ENCODE measurements around the gene RSPH10B.
"Not testable (repeated sequence)": the region's sequence is repeated elsewhere in the genome, so short reads cannot be mapped to it uniquely, and the experiment has no call there.

The RSPH10B gene

GRCh38 chr7:6008668-6009611 is 38.5 kb upstream of the RSPH10B start, which contains the start of the genes AIMP2 and PMS2:
TSS of gene AIMP2 (plus strand) at chr7:6009272. CDS start at chr7:6009364, 92 bp downstream.
TSS of gene PMS2 (minus strand) at chr7:6009049. CDS start at chr7:6009019, 30 bp downstream.
- Histone ChIP-seq H3K27ac (peak within 1 kb of the TSS; percentile 86), H3K36me3 (replicated peaks) (peaks cover 3% of the 10 kb centered on the region), H3K27me3 (replicated peaks) (no peaks in the 10 kb centered on the region), H3K4me3 (ENCODE audit: low read depth, low read length) (peak within 1 kb of the TSS; percentile 88)
- peak; percentile 23 for TF ChIP-seq CTCF (IDR thresholded peaks at IDR 0.05; ENCODE audit: low read depth, low read length, missing control alignments)
- in situ Hi-C loops (cut with HindIII; ENCODE audit: low pct_ligation_motif_present, low sequenced_read_pairs) = no loop called here
- peak; percentile 98 for DNase-seq

- in situ Hi-C loops (cut with HindIII; ENCODE audit: low pct_ligation_motif_present, low sequenced_read_pairs); H3K36me3 ChIP-seq (replicated peaks); DNase-seq; H3K27me3 ChIP-seq (replicated peaks): not testable (repeated sequence)
- H3K4me3 ChIP-seq (ENCODE audit: low read depth, low read length) = peak overlapping the region; percentile 88
- H3K27ac ChIP-seq = peak overlapping the region; percentile 86
These were observed 37.5 kb upstream of the RSPH10B start for GRCh38 chr7:6007835-6008590.

- H3K36me3 ChIP-seq (replicated peaks) = peaks cover 6% of the 10 kb centered on the region
- DNase-seq = no peak
- in situ Hi-C loops (cut with HindIII; ENCODE audit: low pct_ligation_motif_present, low sequenced_read_pairs) = no loop called here
- no peak overlapping the region for H3K27ac ChIP-seq
- H3K27me3 ChIP-seq (replicated peaks) = no peaks in the 10 kb centered on the region
- H3K4me3 ChIP-seq (ENCODE audit: low read depth, low read length) = no peak overlapping the region
- no peak for TF ChIP-seq CTCF (IDR thresholded peaks at IDR 0.05; ENCODE audit: low read depth, low read length, missing control alignments)
These were observed 36.9 kb upstream of the RSPH10B start for GRCh38 chr7:6007386-6007785.

- H3K4me3 ChIP-seq (ENCODE audit: low read depth, low read length) = no peak overlapping the region
- TF ChIP-seq CTCF (IDR thresholded peaks at IDR 0.05; ENCODE audit: low read depth, low read length, missing control alignments) = peak; percentile 75
- in situ Hi-C loops (cut with HindIII; ENCODE audit: low pct_ligation_motif_present, low sequenced_read_pairs) = no loop called here
- no peak overlapping the region for H3K27ac ChIP-seq
- DNase-seq = peak; percentile 43
- H3K36me3 ChIP-seq (replicated peaks) = peaks cover 17% of the 10 kb centered on the region
- H3K27me3 ChIP-seq (replicated peaks) = no peaks in the 10 kb centered on the region
These were observed 26.8 kb upstream of the RSPH10B start for GRCh38 chr7:5997210-5997808.

GRCh38 chr7:5987061-5987460 is 16.6 kb upstream of the RSPH10B start:
- in situ Hi-C loops (cut with HindIII; ENCODE audit: low pct_ligation_motif_present, low sequenced_read_pairs); H3K27ac ChIP-seq; H3K27me3 ChIP-seq (replicated peaks); H3K4me3 ChIP-seq (ENCODE audit: low read depth, low read length); DNase-seq: not testable (repeated sequence)
- H3K36me3 ChIP-seq (replicated peaks) = peaks cover 12% of the 10 kb centered on the region

GRCh38 chr7:5979680-5980314 is 9.3 kb upstream of the RSPH10B start:
- H3K27me3 ChIP-seq (replicated peaks); H3K36me3 ChIP-seq (replicated peaks); DNase-seq; in situ Hi-C loops (cut with HindIII; ENCODE audit: low pct_ligation_motif_present, low sequenced_read_pairs); H3K27ac ChIP-seq; H3K4me3 ChIP-seq (ENCODE audit: low read depth, low read length): not testable (repeated sequence)

- in situ Hi-C loops (cut with HindIII; ENCODE audit: low pct_ligation_motif_present, low sequenced_read_pairs); H3K27me3 ChIP-seq (replicated peaks); H3K27ac ChIP-seq; DNase-seq; H3K36me3 ChIP-seq (replicated peaks); H3K4me3 ChIP-seq (ENCODE audit: low read depth, low read length): not testable (repeated sequence)
These were observed 3.1 kb upstream of the RSPH10B start for GRCh38 chr7:5973580-5973979.

- H3K27ac ChIP-seq; in situ Hi-C loops (cut with HindIII; ENCODE audit: low pct_ligation_motif_present, low sequenced_read_pairs); H3K27me3 ChIP-seq (replicated peaks); H3K4me3 ChIP-seq (ENCODE audit: low read depth, low read length); DNase-seq; H3K36me3 ChIP-seq (replicated peaks): not testable (repeated sequence)
These were observed 6.7 kb downstream of the RSPH10B start for GRCh38 chr7:5963810-5964209.

- H3K4me3 ChIP-seq (ENCODE audit: low read depth, low read length); H3K27ac ChIP-seq; H3K27me3 ChIP-seq (replicated peaks); DNase-seq; H3K36me3 ChIP-seq (replicated peaks); in situ Hi-C loops (cut with HindIII; ENCODE audit: low pct_ligation_motif_present, low sequenced_read_pairs): not testable (repeated sequence)
These were observed 7.3 kb downstream of the RSPH10B start for GRCh38 chr7:5963205-5963604.

GRCh38 chr7:5934945-5935450 is 35.5 kb downstream of the RSPH10B start:
- H3K27me3 ChIP-seq (replicated peaks); DNase-seq; H3K27ac ChIP-seq; H3K4me3 ChIP-seq (ENCODE audit: low read depth, low read length); H3K36me3 ChIP-seq (replicated peaks); in situ Hi-C loops (cut with HindIII; ENCODE audit: low pct_ligation_motif_present, low sequenced_read_pairs): not testable (repeated sequence)

Measured in brain microvascular endothelial cell (primary cell).